Measurements from ENCODE around the gene HDAC8. TPM values are rescaled to one million over a fixed set of nuclear protein-coding genes. Genes with fewer than 3 reads are reported as not detected.

The HDAC8 gene
- polyA plus RNA-seq, 1 donor from 2014 or later: 54.0 TPM

GRCh38 chrX:72314881-72315280, 257.8 kb downstream of the HDAC8 start:
- Histone ChIP-seq H3K9me3 (ENCODE audit: low read length) (no peaks in the 10 kb centered on the region), H4K20me1 (ENCODE audit: insufficient read depth) (no peaks in the 10 kb centered on the region), H3K36me3 (ENCODE audit: insufficient read depth, low read length) (no peaks in the 10 kb centered on the region), H3K4me3 (ENCODE audit: low read length) (no peak overlapping the region), H3K4me2 (ENCODE audit: low read length) (no peak overlapping the region), H3F3A (ENCODE audit: insufficient read depth, low read length, poor library complexity, severe bottlenecking) (no peaks in the 10 kb centered on the region), H3K79me2 (replicated peaks; ENCODE audit: insufficient read depth, low read length) (no peaks in the 10 kb centered on the region), H3K27me3 (ENCODE audit: insufficient read depth, low read depth, low read length) (no peaks in the 10 kb centered on the region), H3K27ac (ENCODE audit: low read length) (no peak overlapping the region), H3K9me2 (ENCODE audit: insufficient read depth, low read length) (no peaks in the 10 kb centered on the region), H3K9ac (ENCODE audit: low read length) (no peak overlapping the region), H2AFZ (ENCODE audit: low read depth, low read length) (no peak overlapping the region)
- TF ChIP-seq EP300 (conservative IDR thresholded peaks at IDR 0.05; ENCODE audit: poor library complexity, severe bottlenecking) (no peak), TAF1 (IDR thresholded peaks at IDR 0.05; ENCODE audit: low read depth) (no peak), POLR2AphosphoS5 (IDR thresholded peaks at IDR 0.05) (no peak), SMC3 (conservative IDR thresholded peaks at IDR 0.05; ENCODE audit: poor library complexity) (no peak), EZH2 (IDR thresholded peaks at IDR 0.05; ENCODE audit: borderline replicate concordance, insufficient read depth, low read length, poor library complexity, severe bottlenecking) (no peak), RAD21 (conservative IDR thresholded peaks at IDR 0.05) (no peak), MXI1 (conservative IDR thresholded peaks at IDR 0.05; ENCODE audit: poor library complexity, severe bottlenecking) (no peak)
- TF ChIP-seq, protein P1, sequence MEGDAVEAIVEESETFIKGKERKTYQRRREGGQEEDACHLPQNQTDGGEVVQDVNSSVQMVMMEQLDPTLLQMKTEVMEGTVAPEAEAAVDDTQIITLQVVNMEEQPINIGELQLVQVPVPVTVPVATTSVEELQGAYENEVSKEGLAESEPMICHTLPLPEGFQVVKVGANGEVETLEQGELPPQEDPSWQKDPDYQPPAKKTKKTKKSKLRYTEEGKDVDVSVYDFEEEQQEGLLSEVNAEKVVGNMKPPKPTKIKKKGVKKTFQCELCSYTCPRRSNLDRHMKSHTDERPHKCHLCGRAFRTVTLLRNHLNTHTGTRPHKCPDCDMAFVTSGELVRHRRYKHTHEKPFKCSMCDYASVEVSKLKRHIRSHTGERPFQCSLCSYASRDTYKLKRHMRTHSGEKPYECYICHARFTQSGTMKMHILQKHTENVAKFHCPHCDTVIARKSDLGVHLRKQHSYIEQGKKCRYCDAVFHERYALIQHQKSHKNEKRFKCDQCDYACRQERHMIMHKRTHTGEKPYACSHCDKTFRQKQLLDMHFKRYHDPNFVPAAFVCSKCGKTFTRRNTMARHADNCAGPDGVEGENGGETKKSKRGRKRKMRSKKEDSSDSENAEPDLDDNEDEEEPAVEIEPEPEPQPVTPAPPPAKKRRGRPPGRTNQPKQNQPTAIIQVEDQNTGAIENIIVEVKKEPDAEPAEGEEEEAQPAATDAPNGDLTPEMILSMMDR (IDR thresholded peaks at IDR 0.05; ENCODE audit: poor library complexity, severe bottlenecking): no peak
- TF ChIP-seq, protein P2, sequence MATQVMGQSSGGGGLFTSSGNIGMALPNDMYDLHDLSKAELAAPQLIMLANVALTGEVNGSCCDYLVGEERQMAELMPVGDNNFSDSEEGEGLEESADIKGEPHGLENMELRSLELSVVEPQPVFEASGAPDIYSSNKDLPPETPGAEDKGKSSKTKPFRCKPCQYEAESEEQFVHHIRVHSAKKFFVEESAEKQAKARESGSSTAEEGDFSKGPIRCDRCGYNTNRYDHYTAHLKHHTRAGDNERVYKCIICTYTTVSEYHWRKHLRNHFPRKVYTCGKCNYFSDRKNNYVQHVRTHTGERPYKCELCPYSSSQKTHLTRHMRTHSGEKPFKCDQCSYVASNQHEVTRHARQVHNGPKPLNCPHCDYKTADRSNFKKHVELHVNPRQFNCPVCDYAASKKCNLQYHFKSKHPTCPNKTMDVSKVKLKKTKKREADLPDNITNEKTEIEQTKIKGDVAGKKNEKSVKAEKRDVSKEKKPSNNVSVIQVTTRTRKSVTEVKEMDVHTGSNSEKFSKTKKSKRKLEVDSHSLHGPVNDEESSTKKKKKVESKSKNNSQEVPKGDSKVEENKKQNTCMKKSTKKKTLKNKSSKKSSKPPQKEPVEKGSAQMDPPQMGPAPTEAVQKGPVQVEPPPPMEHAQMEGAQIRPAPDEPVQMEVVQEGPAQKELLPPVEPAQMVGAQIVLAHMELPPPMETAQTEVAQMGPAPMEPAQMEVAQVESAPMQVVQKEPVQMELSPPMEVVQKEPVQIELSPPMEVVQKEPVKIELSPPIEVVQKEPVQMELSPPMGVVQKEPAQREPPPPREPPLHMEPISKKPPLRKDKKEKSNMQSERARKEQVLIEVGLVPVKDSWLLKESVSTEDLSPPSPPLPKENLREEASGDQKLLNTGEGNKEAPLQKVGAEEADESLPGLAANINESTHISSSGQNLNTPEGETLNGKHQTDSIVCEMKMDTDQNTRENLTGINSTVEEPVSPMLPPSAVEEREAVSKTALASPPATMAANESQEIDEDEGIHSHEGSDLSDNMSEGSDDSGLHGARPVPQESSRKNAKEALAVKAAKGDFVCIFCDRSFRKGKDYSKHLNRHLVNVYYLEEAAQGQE (IDR thresholded peaks at IDR 0.05; ENCODE audit: borderline replicate concordance): no peak

GRCh38 chrX:72313707-72314641, 258.7 kb downstream of the HDAC8 start:
- Histone ChIP-seq H3K79me2 (replicated peaks; ENCODE audit: insufficient read depth, low read length) (no peaks in the 10 kb centered on the region), H3K4me2 (ENCODE audit: low read length) (no peak overlapping the region), H3K9me2 (ENCODE audit: insufficient read depth, low read length) (no peaks in the 10 kb centered on the region), H3K27me3 (ENCODE audit: insufficient read depth, low read depth, low read length) (no peaks in the 10 kb centered on the region), H2AFZ (ENCODE audit: low read depth, low read length) (no peak overlapping the region), H4K20me1 (ENCODE audit: insufficient read depth) (no peaks in the 10 kb centered on the region), H3K36me3 (ENCODE audit: insufficient read depth, low read length) (no peaks in the 10 kb centered on the region), H3K4me3 (ENCODE audit: low read length) (no peak overlapping the region), H3K9me3 (ENCODE audit: low read length) (no peaks in the 10 kb centered on the region), H3K9ac (ENCODE audit: low read length) (no peak overlapping the region), H3F3A (ENCODE audit: insufficient read depth, low read length, poor library complexity, severe bottlenecking) (no peaks in the 10 kb centered on the region), H3K27ac (ENCODE audit: low read length) (no peak overlapping the region)
- TF ChIP-seq MXI1 (conservative IDR thresholded peaks at IDR 0.05; ENCODE audit: poor library complexity, severe bottlenecking) (no peak), POLR2AphosphoS5 (IDR thresholded peaks at IDR 0.05) (no peak), RAD21 (conservative IDR thresholded peaks at IDR 0.05) (no peak), EP300 (conservative IDR thresholded peaks at IDR 0.05; ENCODE audit: poor library complexity, severe bottlenecking) (no peak), SMC3 (conservative IDR thresholded peaks at IDR 0.05; ENCODE audit: poor library complexity) (no peak), EZH2 (IDR thresholded peaks at IDR 0.05; ENCODE audit: borderline replicate concordance, insufficient read depth, low read length, poor library complexity, severe bottlenecking) (no peak), TAF1 (IDR thresholded peaks at IDR 0.05; ENCODE audit: low read depth) (no peak)
- TF ChIP-seq, protein P1 (IDR thresholded peaks at IDR 0.05; ENCODE audit: poor library complexity, severe bottlenecking): no peak
- TF ChIP-seq, protein P2 (IDR thresholded peaks at IDR 0.05; ENCODE audit: borderline replicate concordance): no peak

Data from neural cell (in vitro differentiated cells).